Stomach smooth muscle (tissue), 2 donors: Measurements from ENCODE around the gene RP2.

Source experiments
- H3K27ac ChIP-seq: one replicate; pipeline ENCODE4 v1.7.0; 2013; ENCODE audit warnings: mild to moderate bottlenecking, low read length, inconsistent platforms
- H3K27me3 ChIP-seq, 2 donors: one replicate each; pipeline ENCODE4 v1.7.0; 2013; ENCODE audit warnings: low read length in 2 of 2; ENCODE audit not compliant: insufficient read depth in 2 of 2, control insufficient read depth in 1 of 2
- H3K36me3 ChIP-seq, 2 donors: one replicate each; pipeline ENCODE4 v1.7.0; 2013; ENCODE audit warnings: low read length in 2 of 2; ENCODE audit not compliant: control insufficient read depth in 2 of 2, insufficient read depth in 2 of 2
- H3K4me1 ChIP-seq: one replicate; pipeline ENCODE4 v1.7.0; 2013; ENCODE audit warnings: low read length; ENCODE audit not compliant: control insufficient read depth, insufficient read depth
- H3K4me3 ChIP-seq, 2 donors: one replicate each; pipeline ENCODE4 v1.7.0; 2013; ENCODE audit warnings: low read length in 2 of 2
- H3K9ac ChIP-seq, 2 donors: one replicate each; pipeline ENCODE4 v1.7.0; 2013; ENCODE audit warnings: low read length in 2 of 2, mild to moderate bottlenecking in 1 of 2
- H3K9me3 ChIP-seq, 2 donors: one replicate each; pipeline ENCODE4 v1.7.0; 2013; ENCODE audit warnings: low read length in 2 of 2; ENCODE audit not compliant: control insufficient read depth in 2 of 2
- donor health status: healthy.
- donor health status: Pancreatic carcinoma.

Gene RP2

GRCh38 chrX:46836701-46837557 is at the start of gene RP2:
RP2 (plus strand) TSS chrX:46837043; CDS start chrX:46837101, 58 bp downstream.
- peak within 1 kb of the TSS; percentile 74 to 80 for H3K9ac ChIP-seq
- H3K4me3 ChIP-seq = peak within 1 kb of the TSS; percentile 76 to 84
- H3K27ac ChIP-seq = peak within 1 kb of the TSS; percentile 82
- no peaks in the 10 kb centered on the region for H3K4me1 ChIP-seq
- H3K9me3 ChIP-seq = no peaks in the 10 kb centered on the region
- no peaks in the 10 kb centered on the region for H3K27me3 ChIP-seq
- no peaks in the 10 kb centered on the region for H3K36me3 ChIP-seq

- H3K9ac ChIP-seq = no peak overlapping the region
- H3K4me3 ChIP-seq = no peak overlapping the region
- no peaks in the 10 kb centered on the region for H3K9me3 ChIP-seq
- no peak overlapping the region for H3K27ac ChIP-seq
- H3K36me3 ChIP-seq = no peaks in the 10 kb centered on the region
- H3K27me3 ChIP-seq = peaks cover 0 to 7% of the 10 kb centered on the region in 2 donors
- no peaks in the 10 kb centered on the region for H3K4me1 ChIP-seq
Measured at GRCh38 chrX:46788902-46789301, 47.9 kb upstream of the RP2 start.

GRCh38 chrX:46791927-46792809 is 44.7 kb upstream of the RP2 start:
- peaks cover 0 to 7% of the 10 kb centered on the region in 2 donors for H3K27me3 ChIP-seq
- no peak overlapping the region for H3K9ac ChIP-seq
- no peak overlapping the region for H3K27ac ChIP-seq
- H3K4me1 ChIP-seq = no peaks in the 10 kb centered on the region
- H3K4me3 ChIP-seq = no peak overlapping the region
- H3K36me3 ChIP-seq = no peaks in the 10 kb centered on the region
- H3K9me3 ChIP-seq = no peaks in the 10 kb centered on the region

GRCh38 chrX:46792810-46793188 is 44.0 kb upstream of the RP2 start:
- Histone ChIP-seq H3K9ac (no peak overlapping the region), H3K9me3 (no peaks in the 10 kb centered on the region), H3K4me1 (no peaks in the 10 kb centered on the region), H3K27me3 (peaks cover 0 to 6% of the 10 kb centered on the region in 2 donors), H3K4me3 (no peak overlapping the region), H3K36me3 (no peaks in the 10 kb centered on the region), H3K27ac (no peak overlapping the region)

- no peaks in the 10 kb centered on the region for H3K4me1 ChIP-seq
- H3K4me3 ChIP-seq = no peak overlapping the region
- peaks cover 0 to 5% of the 10 kb centered on the region in 2 donors for H3K27me3 ChIP-seq
- no peaks in the 10 kb centered on the region for H3K36me3 ChIP-seq
- no peak overlapping the region for H3K9ac ChIP-seq
- H3K27ac ChIP-seq = no peak overlapping the region
- H3K9me3 ChIP-seq = no peaks in the 10 kb centered on the region
Measured at GRCh38 chrX:46793386-46794143, 43.3 kb upstream of the RP2 start.

- no peaks in the 10 kb centered on the region for H3K36me3 ChIP-seq
- no peaks in the 10 kb centered on the region for H3K27me3 ChIP-seq
- H3K9me3 ChIP-seq = no peaks in the 10 kb centered on the region
- H3K4me3 ChIP-seq = no peak overlapping the region
- no peak overlapping the region for H3K27ac ChIP-seq
- no peaks in the 10 kb centered on the region for H3K4me1 ChIP-seq
- H3K9ac ChIP-seq = no peak overlapping the region
Measured at GRCh38 chrX:46796574-46797191, 40.2 kb upstream of the RP2 start.

GRCh38 chrX:46803140-46803539 is 33.7 kb upstream of the RP2 start:
- Histone ChIP-seq H3K27me3 (peaks cover 0 to 4% of the 10 kb centered on the region in 2 donors), H3K9ac (no peak overlapping the region), H3K27ac (no peak overlapping the region), H3K36me3 (no peaks in the 10 kb centered on the region), H3K9me3 (peaks cover 0 to 3% of the 10 kb centered on the region in 2 donors), H3K4me3 (no peak overlapping the region), H3K4me1 (no peaks in the 10 kb centered on the region)

GRCh38 chrX:46805270-46805669 is 31.6 kb upstream of the RP2 start:
- Histone ChIP-seq H3K27me3 (peaks cover 0 to 4% of the 10 kb centered on the region in 2 donors), H3K27ac (no peak overlapping the region), H3K9ac (no peak overlapping the region), H3K4me3 (no peak overlapping the region), H3K4me1 (no peaks in the 10 kb centered on the region), H3K9me3 (peaks cover 0 to 3% of the 10 kb centered on the region in 2 donors), H3K36me3 (no peaks in the 10 kb centered on the region)

- Histone ChIP-seq H3K27ac (no peak overlapping the region), H3K4me1 (no peaks in the 10 kb centered on the region), H3K36me3 (no peaks in the 10 kb centered on the region), H3K9ac (no peak overlapping the region), H3K4me3 (no peak overlapping the region), H3K9me3 (no peaks in the 10 kb centered on the region), H3K27me3 (peaks cover 0 to 5% of the 10 kb centered on the region in 2 donors)
Measured at GRCh38 chrX:46811121-46811520, 25.7 kb upstream of the RP2 start.

GRCh38 chrX:46812445-46812844 is 24.4 kb upstream of the RP2 start:
- H3K36me3 ChIP-seq = no peaks in the 10 kb centered on the region
- no peak overlapping the region for H3K27ac ChIP-seq
- no peaks in the 10 kb centered on the region for H3K9me3 ChIP-seq
- no peaks in the 10 kb centered on the region for H3K4me1 ChIP-seq
- no peak overlapping the region for H3K4me3 ChIP-seq
- H3K27me3 ChIP-seq = peaks cover 0 to 5% of the 10 kb centered on the region in 2 donors
- H3K9ac ChIP-seq = no peak overlapping the region
